GM18519 (cell line): ENCODE results near the gene OR4D9.
"Not testable (repeated sequence)": the region's sequence is repeated elsewhere in the genome, so short reads cannot be mapped to it uniquely, and the experiment has no call there.

Source experiments
- ATAC-seq: cut with Tn5 transposase; IDR thresholded peaks from one replicate; pipeline ENCODE4 v1.9.1; 2021; ENCODE audit warnings: mild to moderate bottlenecking, moderate library complexity; ENCODE audit not compliant: unreplicated experiment, low FRiP score

The OR4D9 gene

DNA sequence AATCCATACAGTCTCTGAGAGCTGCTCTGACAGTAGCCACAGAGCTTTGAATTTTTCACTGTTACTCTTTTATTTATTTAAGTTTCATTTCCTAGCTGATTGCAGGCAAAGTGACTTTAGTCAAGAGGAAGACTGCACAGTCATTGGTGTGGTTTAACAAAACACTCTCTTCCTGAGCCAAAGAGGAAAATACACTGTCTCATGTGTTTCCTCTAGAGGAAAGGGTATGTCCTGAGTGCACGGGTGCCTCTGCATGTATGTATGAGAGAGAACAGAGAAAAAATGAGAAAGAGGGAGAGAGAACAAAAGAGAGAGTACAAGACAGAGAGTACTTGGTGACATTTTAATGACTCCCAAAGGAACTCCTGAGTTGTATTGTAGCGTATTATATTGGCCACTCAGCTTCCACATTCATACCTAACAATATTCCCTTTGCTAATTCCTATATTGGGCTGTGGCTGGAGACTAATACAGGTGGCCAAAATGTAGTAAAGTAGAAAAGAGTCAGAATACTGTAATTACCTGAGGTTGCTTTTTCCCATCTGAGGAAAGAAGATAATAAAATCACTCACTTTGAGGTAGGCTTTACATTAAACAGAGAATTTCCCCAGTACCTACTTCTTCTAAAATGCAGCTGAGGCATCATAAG is at the start of gene OR4D9:
Gene OR4D9 (plus strand): TSS at position 599 of the 649 bp plus-strand sequence. CDS start 3,374 bp downstream, outside the sequence.
- ATAC-seq, result no peak

DNA sequence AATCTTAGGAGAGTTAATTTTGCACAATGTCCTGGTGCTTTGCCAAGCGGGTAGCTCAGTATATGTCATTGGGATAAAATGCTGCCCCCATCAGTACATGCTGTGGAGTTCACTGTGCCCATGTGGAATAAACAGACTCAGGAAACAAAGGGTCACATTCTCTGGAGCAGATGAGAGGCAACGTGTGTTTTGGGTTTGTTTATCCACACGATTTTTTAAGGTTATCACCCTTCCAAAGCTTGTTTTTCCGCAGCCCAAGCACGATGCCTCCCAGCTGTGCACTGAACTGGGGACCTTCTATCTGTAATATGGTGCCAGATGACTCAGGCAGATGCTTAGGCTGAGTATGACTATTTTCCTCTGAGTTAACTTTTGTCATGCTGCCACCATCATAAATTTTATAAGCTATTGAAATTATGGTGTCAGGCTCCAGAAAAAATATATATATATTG is 48.1 kb upstream of the OR4D9 start:
- ATAC-seq, result no peak

DNA sequence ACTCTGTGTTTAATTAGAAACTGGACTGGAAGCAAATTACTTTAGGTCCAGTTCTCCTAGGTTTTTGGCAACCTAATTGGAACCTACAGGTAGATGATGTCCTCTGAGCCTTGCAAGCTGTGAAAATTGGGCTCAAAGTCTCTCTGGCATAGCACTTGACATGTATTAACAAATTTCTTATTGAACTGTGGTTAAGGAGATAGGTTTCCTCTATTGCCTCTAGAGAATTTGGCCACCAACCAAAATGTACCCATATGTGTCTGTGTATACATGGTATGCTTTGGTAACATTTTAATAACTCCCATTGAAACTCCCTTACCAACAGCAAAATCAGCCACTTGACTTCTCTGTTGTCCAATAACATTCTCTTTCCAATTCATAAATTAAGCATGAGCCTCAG is 38.3 kb upstream of the OR4D9 start, which contains the start of gene OR4D10:
Gene OR4D10 (plus strand): TSS at position 301 of the 400 bp plus-strand sequence. CDS start 4,115 bp downstream, outside the sequence.
- no peak for ATAC-seq

DNA sequence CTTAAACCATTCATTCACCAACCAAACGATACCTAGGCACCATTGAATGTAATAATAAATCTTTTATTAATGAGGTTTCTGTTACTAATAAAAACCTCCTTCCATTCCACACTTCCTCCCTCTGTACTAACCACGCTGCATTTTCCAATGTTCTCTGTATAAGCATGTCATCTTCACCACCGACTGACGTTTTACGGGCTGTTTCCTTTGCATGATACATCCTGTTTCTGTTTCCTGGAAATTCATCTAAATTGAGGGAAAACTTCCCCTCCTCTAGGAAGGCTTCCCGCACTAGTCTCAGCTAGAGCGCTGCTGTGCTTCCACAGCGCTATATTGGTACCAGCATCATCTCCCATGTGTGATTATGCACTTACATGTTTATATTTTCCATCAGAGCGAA is 36.2 kb upstream of the OR4D9 start:
- no peak for ATAC-seq

DNA sequence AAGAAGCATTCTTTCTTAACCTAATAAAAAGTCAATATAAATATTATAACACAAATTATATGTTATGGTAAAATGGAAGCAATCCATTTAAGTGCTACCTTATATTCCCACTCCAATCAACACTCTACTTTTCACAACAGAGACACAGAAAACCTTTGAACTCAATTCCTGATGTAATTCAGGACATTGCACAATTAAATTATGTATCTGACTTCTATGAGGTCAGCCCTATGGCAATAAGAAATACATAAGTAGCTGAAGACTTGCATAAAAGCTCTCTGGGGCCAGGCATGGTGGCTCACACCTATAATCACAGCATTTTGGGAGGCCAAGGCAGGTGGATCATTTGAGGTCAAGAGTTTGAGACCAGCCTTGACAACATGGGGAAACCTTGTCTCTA is 31.4 kb upstream of the OR4D9 start:
- ATAC-seq, result no peak

DNA sequence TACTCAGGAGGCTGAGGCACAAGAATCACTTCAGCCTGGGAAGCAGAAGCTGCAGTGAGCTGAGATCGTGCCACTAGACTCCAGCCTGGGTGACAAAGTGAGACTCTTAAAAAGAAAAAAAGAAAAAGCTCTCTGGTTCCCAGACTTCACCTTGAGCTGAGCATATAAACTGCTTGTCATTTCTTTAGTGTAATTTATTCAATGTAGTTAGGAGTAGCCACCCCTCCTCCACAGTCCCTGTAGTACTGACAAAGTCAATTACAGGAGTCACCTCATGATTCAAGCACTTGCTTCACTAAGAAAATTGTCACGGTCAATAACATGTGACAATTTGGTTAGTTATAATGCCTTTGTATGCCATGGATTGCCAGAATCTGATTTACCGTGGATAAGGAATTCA is 31.0 kb upstream of the OR4D9 start:
- no peak for ATAC-seq

DNA sequence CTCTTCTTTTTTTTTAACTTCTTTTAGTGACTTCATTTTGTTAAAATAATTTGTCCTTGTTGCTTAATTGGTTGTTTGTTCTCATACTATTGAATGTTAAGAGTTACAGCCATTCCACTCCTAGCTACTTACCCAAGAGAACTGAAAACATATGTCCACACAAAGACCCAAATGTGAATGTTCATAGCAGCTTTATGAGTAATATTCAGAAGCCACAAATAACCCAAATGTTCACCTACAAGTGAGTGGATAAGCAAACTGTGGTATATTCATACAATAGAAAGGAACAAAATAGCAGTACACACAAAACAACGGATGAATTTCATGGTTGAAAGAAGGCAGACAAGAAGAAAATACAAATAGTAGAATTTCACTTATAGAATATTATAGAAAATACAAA is 9.4 kb upstream of the OR4D9 start:
- ATAC-seq, result peak; percentile 75

DNA sequence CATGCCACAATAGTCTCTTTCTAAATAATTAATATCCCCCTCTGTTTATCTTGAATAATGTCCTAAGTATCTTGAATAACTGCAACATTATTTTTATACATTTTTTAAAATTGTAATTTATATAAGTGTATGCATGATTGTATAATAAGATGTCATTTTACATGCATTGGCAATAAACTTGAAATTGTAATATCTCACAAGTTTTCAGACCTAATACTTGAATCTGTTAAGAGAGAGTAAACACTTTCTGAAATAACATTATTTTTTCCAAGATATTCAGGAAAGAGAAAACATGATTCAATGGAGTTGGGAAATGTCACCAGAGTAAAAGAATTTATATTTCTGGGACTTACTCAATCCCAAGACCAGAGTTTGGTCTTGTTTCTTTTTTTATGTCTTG is 8.1 kb upstream of the OR4D9 start, which contains the start of gene OR4D11:
Gene OR4D11 (plus strand): TSS at position 301 of the 400 bp plus-strand sequence. CDS start 0 bp downstream, at position 301.
- ATAC-seq, result no peak

DNA sequence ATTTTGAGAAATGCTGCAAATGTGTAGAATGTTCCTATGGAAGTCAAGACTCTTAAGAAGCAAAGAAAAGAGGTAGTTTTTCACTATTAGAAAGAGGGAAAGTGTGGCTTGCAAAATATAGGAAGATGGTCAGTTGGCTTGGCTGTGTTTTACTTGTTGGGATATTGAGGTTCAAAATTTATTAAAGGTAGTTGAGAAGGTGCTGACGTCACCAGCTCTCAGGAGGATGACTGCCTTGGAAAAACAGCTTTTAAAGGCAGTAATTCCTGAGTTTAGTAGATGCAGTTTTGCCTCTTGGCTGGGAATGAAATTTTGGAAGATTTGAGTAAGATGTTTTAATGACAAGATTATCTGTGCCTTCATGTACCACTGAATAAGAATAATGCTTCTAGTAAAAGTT is 336 bp downstream of the OR4D9 start:
- ATAC-seq, result no peak

DNA sequence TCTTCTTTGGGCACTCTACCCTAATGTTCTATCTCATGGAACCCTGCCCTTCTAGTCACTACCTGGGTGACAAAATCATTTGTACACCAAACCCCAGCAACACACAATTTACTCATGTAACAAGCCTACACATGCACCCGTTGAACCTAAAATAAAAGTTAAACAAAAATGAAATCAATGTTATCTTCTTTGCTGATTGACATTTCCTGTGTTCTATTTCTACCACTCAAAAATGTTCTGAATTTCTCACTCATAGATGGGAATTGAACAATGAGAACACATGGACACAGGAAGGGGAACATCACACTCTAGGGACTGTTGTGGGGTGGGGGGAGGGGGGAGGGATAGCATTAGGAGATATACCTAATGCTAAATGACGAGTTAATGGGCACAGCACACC is 8.8 kb downstream of the OR4D9 start:
- ATAC-seq, result not testable (repeated sequence)

DNA sequence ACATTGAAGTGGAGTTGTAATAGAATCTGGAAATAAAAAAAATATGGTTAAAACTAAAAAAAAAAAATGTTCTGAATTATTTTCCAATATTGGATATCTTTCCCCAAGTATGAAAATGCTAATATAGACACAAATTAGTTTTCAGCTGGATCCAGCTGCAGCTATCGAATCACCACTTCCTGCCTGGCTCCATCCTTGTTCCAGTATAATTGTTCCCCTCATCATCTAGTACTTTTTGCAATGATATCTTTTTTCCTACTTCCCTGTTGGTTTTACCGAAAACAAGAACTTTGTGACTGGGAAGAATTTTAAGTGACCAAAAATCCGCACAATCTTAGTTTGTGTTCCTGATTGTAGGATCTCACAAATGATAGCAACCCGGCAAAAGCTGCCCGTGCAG is 9.4 kb downstream of the OR4D9 start:
- ATAC-seq, result no peak

DNA sequence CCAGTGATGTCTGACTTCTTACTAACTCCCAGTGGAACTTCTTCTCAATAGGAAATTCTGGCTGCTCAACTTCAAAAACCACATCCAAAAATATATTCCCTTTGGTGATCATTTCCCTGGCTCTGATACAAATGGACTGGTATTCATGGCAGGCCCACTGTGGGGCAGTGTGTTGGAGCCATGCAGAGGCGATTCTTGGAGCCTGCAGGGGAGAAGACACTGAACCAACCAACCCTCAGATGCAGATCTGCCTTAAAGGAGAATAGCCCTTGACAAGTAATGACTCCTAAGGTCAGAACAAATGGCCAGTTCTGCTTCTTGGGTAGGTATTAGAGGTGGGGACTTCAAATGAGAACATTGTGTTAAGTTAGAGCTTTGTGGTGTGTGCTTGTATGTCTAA is 12.2 kb downstream of the OR4D9 start:
- ATAC-seq, result no peak

DNA sequence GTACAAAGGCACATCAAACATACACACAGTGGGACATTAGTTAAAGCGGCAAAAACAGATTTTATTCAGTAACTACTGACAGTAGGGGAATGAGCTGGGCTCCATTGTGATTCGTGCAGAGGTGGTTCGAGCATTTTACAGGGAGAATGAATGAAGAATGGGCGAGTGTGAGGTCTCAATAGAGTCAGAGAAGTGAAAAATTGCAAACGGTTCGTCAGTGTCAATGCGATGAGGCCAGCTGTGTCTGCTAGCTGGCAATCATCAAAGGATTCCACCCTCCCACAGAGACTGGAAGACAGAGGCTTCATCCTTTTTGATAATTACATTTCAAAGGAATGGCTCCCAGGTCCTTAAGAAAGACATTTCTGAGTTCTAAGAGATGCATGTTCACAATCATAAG is 17.4 kb downstream of the OR4D9 start:
- ATAC-seq, result no peak

DNA sequence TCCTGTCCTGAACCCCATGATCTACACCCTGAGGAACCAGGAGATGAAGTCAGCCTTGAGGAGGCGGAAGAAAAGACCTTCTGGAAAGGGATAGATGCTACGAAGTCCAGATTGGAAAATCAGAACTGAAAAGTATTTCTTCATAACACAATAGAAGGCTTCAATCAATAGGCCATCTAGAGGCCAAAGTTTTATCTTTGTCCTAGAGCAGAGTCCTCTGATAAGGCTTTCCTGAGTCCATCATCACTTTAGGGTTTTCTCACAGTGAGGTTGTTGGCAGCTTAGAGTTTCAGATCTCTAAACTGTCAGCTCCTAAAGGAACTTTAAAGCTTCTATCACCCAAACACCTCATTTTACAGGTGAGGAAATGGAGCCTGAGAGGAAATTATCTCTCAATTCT is 21.3 kb downstream of the OR4D9 start:
- no peak for ATAC-seq

DNA sequence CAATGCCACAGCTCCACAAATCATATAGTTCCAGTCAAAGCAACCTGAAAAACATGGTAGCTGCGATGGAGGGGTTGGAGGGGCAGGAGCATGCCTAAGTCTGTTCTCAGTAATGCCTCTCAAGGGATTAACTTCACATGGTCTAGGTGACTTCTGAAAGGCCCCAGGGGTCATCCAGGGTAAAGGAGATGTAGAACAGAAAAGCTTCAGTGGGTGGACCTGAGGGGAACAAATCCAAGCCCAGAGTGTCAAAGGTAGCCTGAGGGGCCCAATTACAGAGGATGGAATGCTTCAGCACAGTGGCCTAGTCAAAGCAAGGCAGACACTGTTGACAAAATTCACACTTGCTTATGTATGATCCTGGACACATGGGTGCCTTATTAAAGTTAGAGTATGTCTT is 23.3 kb downstream of the OR4D9 start:
- no peak for ATAC-seq

DNA sequence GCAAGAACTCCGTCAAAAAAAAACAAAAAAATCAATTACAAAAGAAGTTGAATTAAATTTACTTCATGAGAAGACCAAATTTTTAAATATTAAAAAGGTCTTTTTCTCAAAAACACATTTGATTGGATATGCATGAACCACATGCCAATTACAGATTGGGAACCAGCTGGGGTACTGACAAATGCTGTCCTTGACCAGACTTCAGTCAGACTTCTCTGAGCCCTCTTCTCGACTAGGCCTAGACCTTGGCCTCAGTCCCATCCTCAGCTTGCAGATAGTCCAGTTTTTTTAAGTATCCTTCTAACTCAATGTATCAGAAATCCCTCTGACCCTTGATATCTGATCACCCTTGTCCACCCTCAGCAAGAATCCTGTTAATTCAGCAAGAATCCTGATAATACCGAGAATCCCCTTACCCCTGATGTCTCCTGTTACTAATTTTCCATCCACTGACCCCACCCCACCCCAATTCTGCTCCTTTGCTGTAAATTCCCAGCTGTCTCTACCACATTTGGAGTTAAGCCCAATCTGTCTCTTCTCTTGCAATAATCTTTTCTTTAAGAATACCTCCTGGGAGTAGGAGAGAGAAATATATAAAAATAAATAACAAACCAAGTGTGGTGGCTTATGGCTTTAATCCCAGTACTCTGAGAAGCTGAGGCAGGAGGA is 30.9 kb downstream of the OR4D9 start:
- no peak for ATAC-seq

DNA sequence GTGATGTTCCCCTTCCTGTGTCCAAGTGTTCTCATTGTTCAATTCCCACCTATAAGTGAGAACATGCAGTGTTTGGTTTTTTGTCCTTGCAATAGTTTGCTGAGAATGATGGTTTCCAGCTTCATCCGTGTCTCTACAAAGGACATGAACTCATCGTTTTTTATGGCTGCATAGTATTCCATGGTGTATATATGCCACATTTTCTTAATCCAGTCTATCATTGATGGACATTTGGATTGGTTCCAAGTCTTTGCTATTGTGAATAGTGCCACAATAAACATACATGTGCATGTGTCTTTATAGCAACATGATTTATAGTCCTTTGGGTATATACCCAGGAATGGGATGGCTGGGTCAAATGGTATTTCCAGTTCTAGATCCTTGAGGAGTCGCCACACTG is 32.4 kb downstream of the OR4D9 start:
- not testable (repeated sequence) for ATAC-seq

DNA sequence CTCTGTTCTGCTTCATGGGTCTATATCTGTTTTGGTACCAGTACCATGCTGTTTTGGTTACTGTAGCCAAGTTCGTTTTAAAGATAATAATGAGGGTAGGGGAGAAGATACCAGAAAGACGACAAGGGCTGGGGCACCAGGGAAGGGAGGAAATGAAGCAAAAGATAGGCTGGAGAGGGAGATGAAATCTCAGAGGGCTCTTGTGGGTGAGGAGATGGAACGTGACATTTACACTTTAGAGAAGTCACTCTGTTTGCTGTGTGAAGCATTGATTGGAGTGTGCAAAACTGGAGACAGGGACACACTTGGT is 33.5 kb downstream of the OR4D9 start:
- no peak for ATAC-seq

DNA sequence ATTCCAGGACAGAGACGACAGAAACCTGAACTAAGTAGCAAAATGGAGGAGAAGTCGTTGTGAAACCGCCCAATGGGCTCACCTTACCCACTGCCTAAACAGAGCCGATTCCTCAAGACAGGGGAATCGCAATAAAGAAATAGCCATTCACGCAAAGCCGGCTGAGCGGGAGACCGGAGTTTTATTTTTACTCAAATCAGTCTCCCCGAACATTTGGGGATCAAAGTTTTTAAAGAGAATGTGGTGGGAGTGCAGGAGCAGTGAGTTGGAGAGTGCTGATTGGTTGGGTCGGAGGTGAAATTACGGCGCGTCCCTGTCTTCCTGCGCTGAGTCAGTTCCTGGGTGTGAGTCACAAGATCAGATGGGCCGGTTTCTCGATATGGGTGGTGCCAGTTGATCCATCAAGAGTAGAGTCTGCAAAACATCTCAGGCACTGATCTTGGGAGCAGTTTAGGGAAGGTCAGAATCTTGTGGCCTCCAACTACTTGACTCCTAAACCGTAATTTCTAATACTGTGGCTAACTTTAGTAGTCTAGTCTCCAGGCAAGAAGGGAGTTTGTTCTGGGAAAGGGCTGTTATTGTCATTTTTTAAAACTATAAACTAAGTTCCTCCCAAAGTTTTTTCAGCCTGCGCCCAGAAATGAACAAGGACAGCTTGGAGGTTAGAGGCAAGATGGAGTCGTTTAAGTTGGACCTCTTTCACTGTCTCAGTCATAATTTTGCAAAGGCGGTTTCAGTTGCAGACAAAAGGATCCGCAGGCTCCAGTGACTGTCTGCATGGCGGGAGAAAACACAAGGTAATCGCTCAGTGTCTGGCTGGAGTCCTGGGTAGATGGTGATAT is 34.1 kb downstream of the OR4D9 start:
- ATAC-seq, result no peak

DNA sequence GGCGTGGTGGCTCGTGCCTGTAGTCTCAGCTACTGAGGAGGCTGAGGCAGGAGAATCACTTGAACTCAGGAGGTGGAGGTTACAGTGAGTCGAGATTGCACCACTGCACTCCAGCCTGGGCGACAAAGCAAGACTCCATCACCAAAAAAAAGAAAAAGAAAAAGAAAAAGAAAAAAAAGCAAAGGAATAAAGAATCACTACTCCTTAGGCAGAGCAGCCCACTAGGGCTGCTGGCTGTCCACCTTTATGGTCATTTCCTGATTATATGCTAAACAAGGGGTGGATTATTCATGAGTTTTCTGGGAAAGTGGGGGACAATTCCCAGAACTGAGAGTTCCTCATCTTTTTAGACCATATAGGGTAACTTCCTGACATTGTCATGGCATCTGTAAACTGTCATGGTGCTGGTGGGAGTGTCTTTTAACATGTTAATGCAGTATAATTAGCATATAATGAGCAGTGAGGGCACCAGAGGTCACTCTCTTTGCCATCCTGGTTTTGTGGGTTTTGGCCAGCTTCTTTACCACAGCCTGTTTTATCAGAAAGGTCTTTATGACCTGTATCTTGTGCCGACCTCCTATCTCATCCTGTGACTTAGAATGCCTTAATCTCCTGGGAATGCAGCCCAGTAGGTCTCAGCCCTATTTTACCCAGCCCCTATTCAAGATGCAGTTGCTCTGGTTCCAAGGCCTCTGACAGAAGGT is 36.4 kb downstream of the OR4D9 start:
- not testable (repeated sequence) for ATAC-seq

DNA sequence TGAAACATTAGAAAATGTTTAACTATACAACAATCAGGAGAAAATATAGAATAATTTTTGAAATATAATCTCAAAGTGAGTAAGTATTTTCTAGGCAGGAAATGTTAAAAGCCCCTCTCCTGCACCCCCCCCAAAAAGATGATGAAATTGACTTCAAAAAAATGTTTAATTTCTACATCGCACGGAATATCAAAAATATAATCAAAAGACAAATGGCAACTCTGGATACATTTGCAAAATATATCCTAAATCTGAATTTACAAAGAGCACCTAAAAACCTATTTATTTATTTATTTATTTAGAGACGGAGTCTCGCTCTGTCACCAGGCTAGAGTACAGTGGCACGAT is 36.9 kb downstream of the OR4D9 start:
- no peak for ATAC-seq
